ENCODE data around the gene PRMT5.
"Not testable (repeated sequence)": the region's sequence is repeated elsewhere in the genome, so short reads cannot be mapped to it uniquely, and the experiment has no call there.

The PRMT5 gene

DNA sequence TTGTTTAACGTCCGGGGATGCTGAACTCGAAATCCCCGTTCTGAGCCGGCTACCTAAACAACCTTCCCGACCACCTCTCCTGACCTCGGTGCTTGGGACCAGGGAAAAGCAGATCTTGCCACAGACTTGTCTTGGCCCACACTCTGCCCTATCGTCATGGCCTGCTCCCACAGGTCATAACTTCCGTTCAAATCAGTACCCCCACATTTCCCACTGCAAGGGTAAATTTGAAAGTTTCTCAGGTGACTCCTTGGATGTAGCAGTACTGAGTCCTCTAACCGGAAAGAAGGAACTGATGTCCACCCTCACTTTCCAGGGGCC is 9.6 kb downstream of the PRMT5 start:
- TF ChIP-seq, protein P1, sequence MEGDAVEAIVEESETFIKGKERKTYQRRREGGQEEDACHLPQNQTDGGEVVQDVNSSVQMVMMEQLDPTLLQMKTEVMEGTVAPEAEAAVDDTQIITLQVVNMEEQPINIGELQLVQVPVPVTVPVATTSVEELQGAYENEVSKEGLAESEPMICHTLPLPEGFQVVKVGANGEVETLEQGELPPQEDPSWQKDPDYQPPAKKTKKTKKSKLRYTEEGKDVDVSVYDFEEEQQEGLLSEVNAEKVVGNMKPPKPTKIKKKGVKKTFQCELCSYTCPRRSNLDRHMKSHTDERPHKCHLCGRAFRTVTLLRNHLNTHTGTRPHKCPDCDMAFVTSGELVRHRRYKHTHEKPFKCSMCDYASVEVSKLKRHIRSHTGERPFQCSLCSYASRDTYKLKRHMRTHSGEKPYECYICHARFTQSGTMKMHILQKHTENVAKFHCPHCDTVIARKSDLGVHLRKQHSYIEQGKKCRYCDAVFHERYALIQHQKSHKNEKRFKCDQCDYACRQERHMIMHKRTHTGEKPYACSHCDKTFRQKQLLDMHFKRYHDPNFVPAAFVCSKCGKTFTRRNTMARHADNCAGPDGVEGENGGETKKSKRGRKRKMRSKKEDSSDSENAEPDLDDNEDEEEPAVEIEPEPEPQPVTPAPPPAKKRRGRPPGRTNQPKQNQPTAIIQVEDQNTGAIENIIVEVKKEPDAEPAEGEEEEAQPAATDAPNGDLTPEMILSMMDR (conservative IDR thresholded peaks at IDR 0.05; ENCODE audit: low read depth, low read length) = no peak
- no peak for DNase-seq (ENCODE audit: low read depth)
- peak overlapping the region; percentile 50 for H3K4me3 ChIP-seq (ENCODE audit: low read length)

DNA sequence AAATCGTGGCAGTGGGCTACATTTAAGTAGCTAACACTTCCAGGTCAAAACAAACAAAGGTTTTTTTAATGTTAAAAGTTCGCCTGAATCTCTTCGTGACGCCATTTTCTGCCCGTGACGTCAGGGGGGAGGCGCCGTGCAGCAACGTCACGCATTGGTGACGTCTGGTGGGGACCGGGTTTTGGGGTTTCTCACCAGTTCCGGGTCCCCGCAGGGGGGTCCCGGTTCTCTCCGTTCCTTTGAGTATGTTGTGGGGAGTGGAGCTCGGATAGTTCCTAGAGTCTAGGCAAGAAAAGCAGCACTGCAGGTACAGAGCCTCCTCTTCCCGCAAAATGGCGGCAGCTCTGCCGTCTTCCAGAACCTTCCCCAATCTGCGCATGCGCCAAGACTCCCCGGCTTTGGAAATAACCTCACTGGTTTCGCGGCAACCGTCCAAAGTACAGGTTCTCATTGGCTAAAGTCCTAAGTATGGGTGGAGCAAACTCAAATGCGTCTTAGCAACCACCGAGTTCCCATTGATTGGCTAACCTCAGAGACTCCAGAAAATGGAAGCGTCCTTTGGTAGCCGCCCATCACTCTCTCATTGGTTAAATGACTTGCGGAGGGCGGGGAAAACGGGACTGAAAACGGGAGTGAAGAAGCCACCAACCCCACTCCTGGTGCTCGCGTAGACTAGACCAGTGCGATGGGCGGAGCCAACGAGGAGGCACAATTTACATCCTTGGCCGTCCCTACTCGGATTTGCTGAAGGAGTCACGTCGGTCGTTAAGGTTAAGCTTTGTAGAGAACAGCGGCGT is 10.2 kb downstream of the PRMT5 start, which contains the start of gene RBM23:
Gene RBM23, minus strand, starts transcription at position 346 of the 797 bp plus-strand sequence.
- TF ChIP-seq, protein P1 (conservative IDR thresholded peaks at IDR 0.05; ENCODE audit: low read depth, low read length) = no peak
- DNase-seq (ENCODE audit: low read depth) = peak; percentile 100
- peak within 1 kb of the TSS; percentile 93 for H3K4me3 ChIP-seq (ENCODE audit: low read length)

- DNase-seq (ENCODE audit: low read depth) = no peak
- H3K4me3 ChIP-seq (ENCODE audit: low read length) = no peak overlapping the region
- TF ChIP-seq, protein P1 (conservative IDR thresholded peaks at IDR 0.05; ENCODE audit: low read depth, low read length) = no peak
Observed at GRCh38 chr14:22915886-22916521, 13.2 kb downstream of the PRMT5 start.

DNA sequence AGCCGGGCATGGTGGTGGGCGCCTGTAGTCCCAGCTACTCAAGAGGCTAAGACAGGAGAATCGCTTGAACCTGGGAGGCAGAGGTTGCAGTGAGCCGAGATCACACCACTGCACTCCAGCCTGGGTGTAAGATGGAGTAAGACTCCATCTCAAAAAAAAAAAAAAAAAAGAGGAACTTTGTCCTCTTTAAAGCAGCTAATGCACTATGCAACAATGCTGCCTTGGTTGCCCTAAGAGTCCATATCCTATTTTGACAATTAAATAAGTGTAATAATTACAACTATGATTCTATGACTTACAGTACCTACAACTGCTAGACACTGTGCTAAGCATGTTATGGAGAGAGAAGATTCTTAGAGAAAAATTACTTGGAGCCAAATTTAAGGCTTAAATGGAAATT is 14.3 kb downstream of the PRMT5 start:
- H3K4me3 ChIP-seq (ENCODE audit: low read length); DNase-seq (ENCODE audit: low read depth): not testable (repeated sequence)

GRCh38 chr14:22910916-22911315 is 18.3 kb downstream of the PRMT5 start:
- no peak overlapping the region for H3K4me3 ChIP-seq (ENCODE audit: low read length)
- TF ChIP-seq, protein P1 (conservative IDR thresholded peaks at IDR 0.05; ENCODE audit: low read depth, low read length) = no peak
- DNase-seq (ENCODE audit: low read depth) = no peak

DNA sequence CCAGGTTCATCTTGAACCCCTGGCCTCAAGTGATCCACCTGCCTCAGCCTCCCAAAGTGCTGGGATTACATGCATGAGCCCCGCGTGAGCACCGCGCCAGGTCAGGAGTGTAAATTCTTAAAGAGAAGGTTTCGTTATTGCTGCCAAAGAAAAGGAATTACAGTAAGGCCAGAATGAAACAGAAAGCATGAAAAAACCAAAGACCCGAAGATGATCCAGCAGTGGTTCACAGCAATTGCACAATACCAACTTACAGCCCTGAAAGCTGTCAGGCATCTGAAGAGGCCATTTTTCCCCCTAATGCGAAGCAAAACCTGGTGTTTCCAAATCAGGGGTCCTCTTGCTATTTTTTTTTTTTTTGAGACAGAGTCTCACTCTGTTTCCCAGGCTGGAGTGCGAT is 20.6 kb downstream of the PRMT5 start:
- TF ChIP-seq, protein P1 (conservative IDR thresholded peaks at IDR 0.05; ENCODE audit: low read depth, low read length) = no peak
- H3K4me3 ChIP-seq (ENCODE audit: low read length) = no peak overlapping the region
- DNase-seq (ENCODE audit: low read depth) = no peak

DNA sequence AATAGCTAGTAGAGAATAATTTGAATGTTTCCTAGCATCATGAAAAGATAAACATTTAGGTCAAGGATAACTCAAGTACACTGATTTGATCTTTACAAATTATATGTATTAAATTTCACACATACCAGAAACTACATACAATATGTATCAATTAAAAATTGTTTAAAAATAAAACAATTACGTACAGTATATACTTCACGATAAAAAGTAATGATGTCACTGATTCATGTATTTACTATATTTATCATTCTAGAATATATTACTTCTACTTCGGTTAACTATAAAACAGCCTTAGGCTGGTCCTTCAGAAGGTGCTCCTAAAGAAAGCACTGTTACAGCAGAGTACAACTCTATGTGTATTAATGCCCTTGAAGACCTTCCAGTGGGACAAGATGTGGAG is 21.7 kb downstream of the PRMT5 start:
- H3K4me3 ChIP-seq (ENCODE audit: low read length) = no peak overlapping the region
- TF ChIP-seq, protein P1 (conservative IDR thresholded peaks at IDR 0.05; ENCODE audit: low read depth, low read length) = no peak
- no peak for DNase-seq (ENCODE audit: low read depth)

Data from retinal pigment epithelial cell (primary cell).